22Rv1 (cell line): ENCODE data around the gene ENPP6.
A peak's percentile ranks its signal among the peaks of the same experiment; 100 is the strongest.

ENCODE experiments used
- H3K27ac ChIP-seq: fragments of 450-650 bp; 2 replicates; pipeline ENCODE4 v1.5.1; 2017
- ZFX ChIP-seq: fragments of 450-650 bp; IDR thresholded peaks from 2 replicates; pipeline ENCODE4 v1.6.1; 2017; ENCODE audit warnings: antibody characterized with exemption, borderline replicate concordance
- TF ChIP-seq, protein P1 (sequence below): fragments of 450-650 bp; IDR thresholded peaks from 2 replicates; pipeline ENCODE4 v1.5.1; 2017; ENCODE audit warnings: mild to moderate bottlenecking

The ENPP6 gene

GRCh38 chr4:184167576-184167975 lies 50.1 kb downstream of the ENPP6 start:
- no peak for TF ChIP-seq ZFX
- TF ChIP-seq, protein P1, sequence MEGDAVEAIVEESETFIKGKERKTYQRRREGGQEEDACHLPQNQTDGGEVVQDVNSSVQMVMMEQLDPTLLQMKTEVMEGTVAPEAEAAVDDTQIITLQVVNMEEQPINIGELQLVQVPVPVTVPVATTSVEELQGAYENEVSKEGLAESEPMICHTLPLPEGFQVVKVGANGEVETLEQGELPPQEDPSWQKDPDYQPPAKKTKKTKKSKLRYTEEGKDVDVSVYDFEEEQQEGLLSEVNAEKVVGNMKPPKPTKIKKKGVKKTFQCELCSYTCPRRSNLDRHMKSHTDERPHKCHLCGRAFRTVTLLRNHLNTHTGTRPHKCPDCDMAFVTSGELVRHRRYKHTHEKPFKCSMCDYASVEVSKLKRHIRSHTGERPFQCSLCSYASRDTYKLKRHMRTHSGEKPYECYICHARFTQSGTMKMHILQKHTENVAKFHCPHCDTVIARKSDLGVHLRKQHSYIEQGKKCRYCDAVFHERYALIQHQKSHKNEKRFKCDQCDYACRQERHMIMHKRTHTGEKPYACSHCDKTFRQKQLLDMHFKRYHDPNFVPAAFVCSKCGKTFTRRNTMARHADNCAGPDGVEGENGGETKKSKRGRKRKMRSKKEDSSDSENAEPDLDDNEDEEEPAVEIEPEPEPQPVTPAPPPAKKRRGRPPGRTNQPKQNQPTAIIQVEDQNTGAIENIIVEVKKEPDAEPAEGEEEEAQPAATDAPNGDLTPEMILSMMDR: no peak
- H3K27ac ChIP-seq: no peak overlapping the region

- no peak for TF ChIP-seq ZFX
- TF ChIP-seq, protein P1: no peak
- H3K27ac ChIP-seq: no peak overlapping the region
Observed at GRCh38 chr4:184166736-184167135, 50.9 kb downstream of the ENPP6 start.

- TF ChIP-seq ZFX: no peak
- TF ChIP-seq, protein P1: no peak
- H3K27ac ChIP-seq: no peak overlapping the region
Observed at GRCh38 chr4:184165291-184165690, 52.4 kb downstream of the ENPP6 start.

- no peak overlapping the region for H3K27ac ChIP-seq
- TF ChIP-seq ZFX: no peak
- TF ChIP-seq, protein P1: peak; percentile 72
Observed at GRCh38 chr4:184163813-184164212, 53.9 kb downstream of the ENPP6 start.

DNA sequence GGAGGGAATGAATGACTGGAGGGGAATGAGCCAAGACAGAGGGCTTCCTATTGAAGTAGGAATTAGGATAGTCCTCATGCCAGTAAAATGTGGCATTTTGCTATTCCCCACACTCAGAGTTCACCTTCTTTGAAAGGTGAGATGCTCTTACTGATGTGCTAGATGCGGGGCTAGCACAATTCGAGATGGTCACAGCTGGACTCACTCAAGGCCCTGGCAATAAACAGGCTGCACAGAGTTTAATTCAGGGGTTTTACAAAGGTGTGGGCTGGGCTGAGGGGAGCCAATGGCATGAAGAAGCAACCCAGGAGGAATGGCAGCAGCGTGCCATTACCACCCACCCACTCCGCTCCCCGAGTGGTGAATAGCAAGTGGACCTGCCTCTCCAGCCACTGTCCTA lies 55.1 kb downstream of the ENPP6 start:
- no peak overlapping the region for H3K27ac ChIP-seq
- TF ChIP-seq ZFX: no peak
- TF ChIP-seq, protein P1: no peak

GRCh38 chr4:184157322-184157721 lies 60.4 kb downstream of the ENPP6 start:
- TF ChIP-seq ZFX: no peak
- TF ChIP-seq, protein P1: no peak
- H3K27ac ChIP-seq: no peak overlapping the region

GRCh38 chr4:184156163-184156920 lies 61.3 kb downstream of the ENPP6 start:
- H3K27ac ChIP-seq: no peak overlapping the region
- TF ChIP-seq ZFX: no peak
- TF ChIP-seq, protein P1: no peak
